ENCODE measurements around the gene GPSM1. TPM values are rescaled to one million over a fixed set of nuclear protein-coding genes. Genes with fewer than 3 reads are reported as not detected.
A peak's percentile ranks its signal among the peaks of the same experiment; 100 is the strongest.

Gene GPSM1
- total and polyA plus RNA-seq, 9 of the 15 experiments (the other 6 are each of a cell fraction or from before 2014, with no cell fraction given): 0.04 to 14.2 (median 3.1) TPM

DNA sequence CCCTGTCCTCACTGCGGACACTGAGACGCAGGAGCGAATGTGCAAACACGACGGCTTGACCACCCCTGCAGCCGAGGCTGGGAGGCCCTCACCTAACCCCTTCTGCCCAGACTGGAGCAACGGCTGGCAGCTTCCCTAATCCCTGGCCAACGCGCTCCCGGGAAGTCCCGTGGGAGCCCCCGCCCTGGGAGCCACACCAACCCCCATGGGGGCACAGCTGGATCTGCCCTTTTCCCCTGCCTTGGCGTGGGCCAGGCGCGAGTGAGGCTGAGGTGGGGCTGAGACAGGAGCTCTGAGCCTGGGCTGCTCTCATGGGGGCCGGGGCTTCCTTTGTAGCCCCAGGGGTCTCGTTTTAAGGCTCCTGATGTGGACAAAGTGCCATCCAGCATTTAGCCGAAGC is 40.9 kb downstream of the GPSM1 start:
- CTCF ChIA-PET (ENCODE audit: low intra/inter-chr PET ratio): no interaction called here

DNA sequence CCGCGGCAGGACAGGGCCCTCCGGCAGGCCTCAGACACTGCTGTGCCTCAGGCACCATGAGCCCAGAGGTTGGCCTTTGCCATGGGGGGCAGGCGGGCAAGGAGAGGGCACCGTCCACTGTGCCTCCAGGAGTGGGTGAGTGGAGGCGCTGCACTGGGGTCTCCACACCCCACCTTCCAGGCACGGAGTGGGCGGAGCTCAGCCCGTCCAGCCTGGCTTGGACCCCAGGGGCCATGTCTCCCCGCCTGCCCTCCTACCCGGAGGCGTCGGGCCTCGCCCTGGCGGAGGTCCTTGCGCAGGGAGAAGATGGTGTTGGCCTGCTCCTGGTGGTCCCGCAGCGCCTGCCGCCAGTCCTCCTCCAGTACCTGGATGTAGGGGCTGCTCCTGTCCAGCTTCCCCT is 42.7 kb downstream of the GPSM1 start:
- no peak overlapping the region for H3K4me3 ChIP-seq
- ChIA-PET POLR2A (interaction anchor here (0.8 kb wide), 1 partner anchor 31 kb away, joined by 4 read pairs; no protein-coding TSS in a partner anchor), CTCF (ENCODE audit: low intra/inter-chr PET ratio) (no interaction called here)
- H3K9me1 ChIP-seq (ENCODE audit: control insufficient read depth, insufficient read depth, low read length): no peaks in the 10 kb centered on the region
- H3K27me3 ChIP-seq (ENCODE audit: control insufficient read depth in 2 of 2, insufficient read depth in 2 of 2, low read length in 2 of 2): no peaks in the 10 kb centered on the region
- no peaks in the 10 kb centered on the region for H3K9me3 ChIP-seq (replicated peaks; ENCODE audit: control insufficient read depth, insufficient read depth, low read depth, low read length)
- no TSS peak for BruUV-seq (replicated peaks)
- no peak for DNase-seq (ENCODE audit: extremely low read depth in 1 of 4, low spot score in 3 of 4)
- H4K20me1 ChIP-seq (replicated peaks; ENCODE audit: control insufficient read depth, insufficient read depth, low read length): no peaks in the 10 kb centered on the region
- peaks cover 9 to 89% of the 10 kb centered on the region in 2 experiments; a peak in 4 of 5 replicates for H3K4me1 ChIP-seq (replicated peaks in 1 of 2; ENCODE audit: control insufficient read depth in 2 of 2, insufficient read depth in 2 of 2, low read length in 2 of 2)
- H3K4me2 ChIP-seq (ENCODE audit: insufficient read depth, low read length): no peak overlapping the region
- H3K79me2 ChIP-seq (ENCODE audit: control insufficient read depth, insufficient read depth, low read length): peaks cover 24% of the 10 kb centered on the region
- H3K9ac ChIP-seq (ENCODE audit: insufficient read depth in 1 of 2, low read depth in 2 of 2, low read length in 2 of 2): peak overlapping the region in 1 of 2 experiments; percentile 2; a peak in 1 of 4 replicates
- H3K36me3 ChIP-seq (ENCODE audit: control insufficient read depth, insufficient read depth, low read length): peaks cover 68% of the 10 kb centered on the region; the same call in 2 of the 3 replicates
- H3K27ac ChIP-seq (ENCODE audit: extremely low read depth, low read depth, low read length): no peak overlapping the region
- FAIRE-seq: no peak
- H2AFZ ChIP-seq (ENCODE audit: low read depth, low read length): no peak overlapping the region
- TF ChIP-seq GABPB1 (CRISPR knock-in tag; IDR thresholded peaks at IDR 0.05) (no peak), RBM22 (IDR thresholded peaks at IDR 0.05; ENCODE audit: low read depth, low read length, poor library complexity, severe bottlenecking) (no peak), RBFOX2 (IDR thresholded peaks at IDR 0.05; ENCODE audit: low read depth, low read length) (0 out of 2 replicates have a peak, but pooled peaks have one; percentile 49), ESRRB (CRISPR knock-in tag; IDR thresholded peaks at IDR 0.05; ENCODE audit: borderline replicate concordance) (no peak), U2AF2 (optimal IDR thresholded peaks at IDR 0.05; ENCODE audit: low read depth, low read length) (no peak), SNIP1 (IDR thresholded peaks at IDR 0.05; ENCODE audit: low read depth) (no peak)
- 92% methylated on average over 13 of the region's 19 CpGs for WGBS (ENCODE audit: insufficient coverage, low coverage, missing lambda C conversion rate)
- ATAC-seq: no peak
- intact Hi-C loops (cut with micrococcal nuclease) (no loop called here), in situ Hi-C loops (cut with MboI) (no loop called here)

More for the DNA sequence above, 40.9 kb downstream of the GPSM1 start:
- 92% methylated on average over 17 of the region's 18 CpGs for WGBS (ENCODE audit: insufficient coverage, low coverage, missing lambda C conversion rate)
- in situ Hi-C loops (cut with MboI): no loop called here
- TF ChIP-seq POLR2G (IDR thresholded peaks at IDR 0.05; ENCODE audit: low read depth, low read length) (0 out of 2 replicates have a peak, but pooled peaks have one; percentile 13), RBFOX2 (IDR thresholded peaks at IDR 0.05; ENCODE audit: low read depth, low read length) (peak; percentile 16; the same call in 1 of the 2 replicates)
- TF ChIP-seq, protein P1, sequence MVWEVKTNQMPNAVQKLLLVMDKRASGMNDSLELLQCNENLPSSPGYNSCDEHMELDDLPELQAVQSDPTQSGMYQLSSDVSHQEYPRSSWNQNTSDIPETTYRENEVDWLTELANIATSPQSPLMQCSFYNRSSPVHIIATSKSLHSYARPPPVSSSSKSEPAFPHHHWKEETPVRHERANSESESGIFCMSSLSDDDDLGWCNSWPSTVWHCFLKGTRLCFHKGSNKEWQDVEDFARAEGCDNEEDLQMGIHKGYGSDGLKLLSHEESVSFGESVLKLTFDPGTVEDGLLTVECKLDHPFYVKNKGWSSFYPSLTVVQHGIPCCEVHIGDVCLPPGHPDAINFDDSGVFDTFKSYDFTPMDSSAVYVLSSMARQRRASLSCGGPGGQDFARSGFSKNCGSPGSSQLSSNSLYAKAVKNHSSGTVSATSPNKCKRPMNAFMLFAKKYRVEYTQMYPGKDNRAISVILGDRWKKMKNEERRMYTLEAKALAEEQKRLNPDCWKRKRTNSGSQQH (CRISPR knock-in tag; IDR thresholded peaks at IDR 0.05): no peak
- DNase-seq (ENCODE audit: extremely low read depth in 1 of 4, low spot score in 3 of 4) (no peak), ATAC-seq (no peak), FAIRE-seq (no peak)
- Histone ChIP-seq H3K27me3 (ENCODE audit: control insufficient read depth in 2 of 2, insufficient read depth in 2 of 2, low read length in 2 of 2) (no peaks in the 10 kb centered on the region), H3K4me3 (no peak overlapping the region), H3K79me2 (ENCODE audit: control insufficient read depth, insufficient read depth, low read length) (peaks cover 16% of the 10 kb centered on the region), H4K20me1 (replicated peaks; ENCODE audit: control insufficient read depth, insufficient read depth, low read length) (no peaks in the 10 kb centered on the region), H3K4me1 (replicated peaks in 1 of 2; ENCODE audit: control insufficient read depth in 2 of 2, insufficient read depth in 2 of 2, low read length in 2 of 2) (peaks cover 11 to 90% of the 10 kb centered on the region in 2 experiments; a peak in 4 of 5 replicates), H3K9me1 (ENCODE audit: control insufficient read depth, insufficient read depth, low read length) (no peaks in the 10 kb centered on the region), H3K9me3 (replicated peaks; ENCODE audit: control insufficient read depth, insufficient read depth, low read depth, low read length) (no peaks in the 10 kb centered on the region), H3K4me2 (ENCODE audit: insufficient read depth, low read length) (no peak overlapping the region), H2AFZ (ENCODE audit: low read depth, low read length) (no peak overlapping the region), H3K36me3 (ENCODE audit: control insufficient read depth, insufficient read depth, low read length) (peaks cover 63% of the 10 kb centered on the region; the same call in 2 of the 3 replicates), H3K27ac (ENCODE audit: extremely low read depth, low read depth, low read length) (no peak overlapping the region), H3K9ac (ENCODE audit: insufficient read depth in 1 of 2, low read depth in 2 of 2, low read length in 2 of 2) (peak overlapping the region in 1 of 2 experiments; percentile 68; a peak in 2 of 4 replicates)
- BruUV-seq (replicated peaks): no TSS peak
- intact Hi-C loops (cut with micrococcal nuclease): no loop called here
- POLR2A ChIA-PET: interaction anchor here (0.6 to 1.2 kb wide), 2 partner anchors 10 to 200 kb away, joined by 3 to 4 read pairs; no protein-coding TSS in a partner anchor

Data from K562 (cell line).